ENCODE data around the gene SLC25A12.

GRCh38 chr2:171747371-171747770 lies 146.7 kb downstream of the SLC25A12 start:
- TF ChIP-seq POLR2AphosphoS5 (IDR thresholded peaks at IDR 0.05; ENCODE audit: low read depth, low read length) (no peak), TAF1 (IDR thresholded peaks at IDR 0.05; ENCODE audit: borderline replicate concordance, insufficient read depth, low read length) (no peak), SIN3A (IDR thresholded peaks at IDR 0.05; ENCODE audit: borderline replicate concordance, insufficient read depth, low read length) (no peak), FOXP2 (optimal IDR thresholded peaks at IDR 0.05; ENCODE audit: borderline replicate concordance, extremely low read depth, extremely low read length, insufficient read depth) (no peak)
- TF ChIP-seq, protein P1, sequence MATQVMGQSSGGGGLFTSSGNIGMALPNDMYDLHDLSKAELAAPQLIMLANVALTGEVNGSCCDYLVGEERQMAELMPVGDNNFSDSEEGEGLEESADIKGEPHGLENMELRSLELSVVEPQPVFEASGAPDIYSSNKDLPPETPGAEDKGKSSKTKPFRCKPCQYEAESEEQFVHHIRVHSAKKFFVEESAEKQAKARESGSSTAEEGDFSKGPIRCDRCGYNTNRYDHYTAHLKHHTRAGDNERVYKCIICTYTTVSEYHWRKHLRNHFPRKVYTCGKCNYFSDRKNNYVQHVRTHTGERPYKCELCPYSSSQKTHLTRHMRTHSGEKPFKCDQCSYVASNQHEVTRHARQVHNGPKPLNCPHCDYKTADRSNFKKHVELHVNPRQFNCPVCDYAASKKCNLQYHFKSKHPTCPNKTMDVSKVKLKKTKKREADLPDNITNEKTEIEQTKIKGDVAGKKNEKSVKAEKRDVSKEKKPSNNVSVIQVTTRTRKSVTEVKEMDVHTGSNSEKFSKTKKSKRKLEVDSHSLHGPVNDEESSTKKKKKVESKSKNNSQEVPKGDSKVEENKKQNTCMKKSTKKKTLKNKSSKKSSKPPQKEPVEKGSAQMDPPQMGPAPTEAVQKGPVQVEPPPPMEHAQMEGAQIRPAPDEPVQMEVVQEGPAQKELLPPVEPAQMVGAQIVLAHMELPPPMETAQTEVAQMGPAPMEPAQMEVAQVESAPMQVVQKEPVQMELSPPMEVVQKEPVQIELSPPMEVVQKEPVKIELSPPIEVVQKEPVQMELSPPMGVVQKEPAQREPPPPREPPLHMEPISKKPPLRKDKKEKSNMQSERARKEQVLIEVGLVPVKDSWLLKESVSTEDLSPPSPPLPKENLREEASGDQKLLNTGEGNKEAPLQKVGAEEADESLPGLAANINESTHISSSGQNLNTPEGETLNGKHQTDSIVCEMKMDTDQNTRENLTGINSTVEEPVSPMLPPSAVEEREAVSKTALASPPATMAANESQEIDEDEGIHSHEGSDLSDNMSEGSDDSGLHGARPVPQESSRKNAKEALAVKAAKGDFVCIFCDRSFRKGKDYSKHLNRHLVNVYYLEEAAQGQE (IDR thresholded peaks at IDR 0.05; ENCODE audit: insufficient read depth in 1 of 2, low read depth in 2 of 2, low read length in 2 of 2): no peak

Measured in PFSK-1 (cell line).